Posterior cingulate gyrus (tissue), 11 donors: ENCODE results near the gene HOXD11.

Experiments
- DNase-seq, 10 donors: peaks; one replicate each; pipeline versions ENCODE4 v3.0.0 to v3.0.0-alpha.2; 2020 to 2021; ENCODE audit warnings: mixed read lengths in 3 of 10
- intact Hi-C: fragments of 100-400 bp; cut with DNase I; formaldehyde crosslinking; loops from one replicate; pipeline ENCODE4 v1.15.1; 2023

HOXD11 gene

GRCh38 chr2:176091329-176092258, 15.5 kb upstream of the HOXD11 start:
- intact Hi-C loops: no loop called here
- DNase-seq: peak in 1 of 10 donors; percentile 68

GRCh38 chr2:176092270-176093144, 14.6 kb upstream of the HOXD11 start, which contains the start of gene HOXD13:
HOXD13 (plus strand) TSS chr2:176092721; CDS start chr2:176092891, 170 bp downstream.
- intact Hi-C loops: no loop called here
- peak in 1 of 10 donors; percentile 72 for DNase-seq

GRCh38 chr2:176093145-176093897, 13.8 kb upstream of the HOXD11 start:
- peak in 1 of 10 donors; percentile 71 for DNase-seq
- intact Hi-C loops: no loop called here

- intact Hi-C loops: no loop called here
- DNase-seq: no peak
These were observed 13.2 kb upstream of the HOXD11 start for GRCh38 chr2:176093898-176094249.

GRCh38 chr2:176094349-176094748, 12.7 kb upstream of the HOXD11 start:
- DNase-seq: no peak
- intact Hi-C loops: no loop called here

GRCh38 chr2:176095421-176095820, 11.7 kb upstream of the HOXD11 start:
- no peak for DNase-seq
- intact Hi-C loops: no loop called here

GRCh38 chr2:176096243-176096985, 10.7 kb upstream of the HOXD11 start:
- DNase-seq: no peak
- intact Hi-C loops: no loop called here

DNA sequence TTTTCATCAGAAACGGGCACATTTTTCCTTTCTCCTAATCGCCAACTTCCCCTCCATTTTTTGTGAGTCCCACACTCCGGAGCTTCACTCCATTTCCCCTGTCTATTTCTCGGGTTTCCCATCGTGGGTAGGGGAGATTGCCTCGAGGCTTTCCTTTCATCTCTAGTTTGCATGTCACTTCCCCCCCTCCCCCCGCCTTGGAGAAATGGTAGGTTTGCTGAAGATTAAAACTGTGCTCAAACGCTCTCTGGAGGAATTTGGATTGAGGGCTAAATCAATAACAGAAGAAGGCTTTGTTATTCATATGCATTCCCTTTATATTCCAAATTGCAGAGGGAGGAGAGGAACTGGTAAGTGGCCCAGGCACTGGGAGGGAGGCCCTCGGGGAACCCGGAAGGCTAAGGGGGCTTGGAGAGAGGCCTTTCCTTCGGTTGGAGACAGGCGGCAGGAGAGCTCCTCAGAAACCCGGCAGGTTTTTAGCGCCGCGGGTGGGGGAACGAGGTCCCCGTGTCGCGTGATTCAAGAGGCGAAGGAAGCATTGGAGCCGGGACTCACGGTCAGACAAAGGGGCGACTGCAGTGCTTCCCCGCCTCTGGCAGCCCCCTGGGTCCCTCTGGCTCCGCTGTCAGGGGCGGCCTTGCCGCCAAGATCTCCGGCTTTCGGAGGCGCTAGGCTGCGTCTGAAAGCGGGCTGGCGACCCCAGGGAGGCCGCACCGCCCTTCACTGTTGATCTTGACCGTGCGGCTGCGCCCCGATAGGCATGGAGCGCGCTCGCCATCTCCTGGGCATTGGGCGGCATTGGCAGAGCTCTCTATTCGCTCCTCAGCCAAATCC, 9.9 kb upstream of the HOXD11 start:
- intact Hi-C loops: no loop called here
- DNase-seq: peak in 8 of 10 donors; percentile 34 to 93 (median 51)

GRCh38 chr2:176097820-176098365, 9.2 kb upstream of the HOXD11 start:
- intact Hi-C loops: no loop called here
- DNase-seq: peak in 1 of 10 donors; percentile 22

DNA sequence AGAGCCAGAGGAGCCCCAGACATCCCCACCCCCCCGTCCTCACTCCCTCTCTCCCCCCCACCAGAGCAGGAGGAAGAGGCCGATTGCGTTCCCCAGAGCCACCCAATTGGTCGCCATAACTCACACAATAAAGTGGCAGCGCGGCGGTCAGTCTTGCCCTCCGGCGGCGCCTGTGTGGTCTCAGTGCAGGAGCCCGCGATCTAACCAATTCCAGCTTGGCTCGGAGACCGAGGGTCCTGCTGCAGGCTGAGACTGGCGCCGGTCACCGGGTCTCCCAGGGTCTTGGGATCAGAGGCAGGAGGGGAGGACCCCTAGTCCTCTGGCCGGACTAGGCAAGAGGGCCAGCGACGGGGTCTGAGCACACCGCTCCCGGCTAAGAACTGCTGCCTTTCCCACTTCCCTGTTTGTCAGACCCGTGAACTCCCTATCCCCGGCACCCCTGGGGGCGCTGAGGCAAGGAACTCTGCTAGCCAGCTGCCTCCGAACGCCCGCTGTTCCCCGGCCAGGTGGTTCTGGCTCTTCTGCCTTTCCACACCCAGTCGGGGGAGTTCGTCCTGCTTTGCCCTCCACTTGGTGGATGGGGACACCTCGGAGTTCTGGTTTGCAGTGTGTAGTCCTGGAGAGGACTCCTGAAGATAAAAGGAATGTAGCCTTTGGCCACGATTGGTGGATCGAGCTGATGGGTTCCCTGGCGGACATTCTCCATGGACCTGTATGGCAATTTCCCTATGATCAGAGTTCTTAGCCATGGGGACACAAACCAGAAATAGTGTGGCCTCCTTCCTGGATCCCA, 8.5 kb upstream of the HOXD11 start:
- intact Hi-C loops: no loop called here
- DNase-seq: peak in 2 of 10 donors; percentile 81 to 83

GRCh38 chr2:176099159-176099727, 7.8 kb upstream of the HOXD11 start:
- intact Hi-C loops: no loop called here
- DNase-seq: peak in 1 of 10 donors; percentile 24

DNA sequence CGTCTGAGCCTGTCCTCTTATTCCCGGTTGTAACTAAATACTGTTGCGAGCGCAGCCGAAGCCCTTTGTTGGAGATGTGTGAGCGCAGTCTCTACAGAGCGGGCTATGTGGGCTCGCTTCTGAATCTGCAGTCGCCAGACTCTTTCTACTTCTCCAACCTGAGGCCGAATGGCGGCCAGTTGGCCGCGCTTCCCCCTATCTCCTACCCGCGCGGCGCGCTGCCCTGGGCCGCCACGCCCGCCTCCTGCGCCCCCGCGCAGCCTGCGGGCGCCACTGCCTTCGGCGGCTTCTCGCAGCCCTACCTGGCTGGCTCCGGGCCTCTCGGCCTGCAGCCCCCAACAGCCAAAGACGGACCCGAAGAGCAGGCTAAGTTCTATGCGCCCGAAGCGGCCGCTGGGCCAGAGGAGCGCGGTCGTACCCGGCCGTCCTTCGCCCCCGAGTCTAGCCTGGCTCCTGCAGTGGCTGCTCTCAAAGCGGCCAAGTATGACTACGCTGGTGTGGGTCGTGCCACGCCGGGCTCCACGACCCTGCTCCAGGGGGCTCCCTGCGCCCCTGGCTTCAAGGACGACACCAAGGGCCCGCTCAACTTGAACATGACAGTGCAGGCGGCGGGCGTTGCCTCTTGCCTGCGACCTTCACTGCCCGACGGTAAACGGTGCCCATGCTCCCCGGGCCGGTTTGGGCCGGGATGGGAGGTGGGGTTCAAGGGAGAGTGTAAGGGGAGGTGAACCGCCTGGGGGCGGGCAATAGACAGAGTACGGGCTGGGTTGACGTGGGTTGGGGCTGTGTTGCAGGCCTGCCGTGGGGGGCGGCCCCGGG, 7.1 kb upstream of the HOXD11 start, which contains the start of gene HOXD12:
Gene HOXD12, plus strand, starts transcription at position 68 of the 819 bp plus-strand sequence. Its CDS starts 7 bp downstream, at position 75.
- DNase-seq: peak in 1 of 10 donors; percentile 77
- intact Hi-C loops: no loop called here

- intact Hi-C loops: no loop called here
- peak in 1 of 10 donors; percentile 22 for DNase-seq
These were observed 6.4 kb upstream of the HOXD11 start for GRCh38 chr2:176100547-176101140.

DNA sequence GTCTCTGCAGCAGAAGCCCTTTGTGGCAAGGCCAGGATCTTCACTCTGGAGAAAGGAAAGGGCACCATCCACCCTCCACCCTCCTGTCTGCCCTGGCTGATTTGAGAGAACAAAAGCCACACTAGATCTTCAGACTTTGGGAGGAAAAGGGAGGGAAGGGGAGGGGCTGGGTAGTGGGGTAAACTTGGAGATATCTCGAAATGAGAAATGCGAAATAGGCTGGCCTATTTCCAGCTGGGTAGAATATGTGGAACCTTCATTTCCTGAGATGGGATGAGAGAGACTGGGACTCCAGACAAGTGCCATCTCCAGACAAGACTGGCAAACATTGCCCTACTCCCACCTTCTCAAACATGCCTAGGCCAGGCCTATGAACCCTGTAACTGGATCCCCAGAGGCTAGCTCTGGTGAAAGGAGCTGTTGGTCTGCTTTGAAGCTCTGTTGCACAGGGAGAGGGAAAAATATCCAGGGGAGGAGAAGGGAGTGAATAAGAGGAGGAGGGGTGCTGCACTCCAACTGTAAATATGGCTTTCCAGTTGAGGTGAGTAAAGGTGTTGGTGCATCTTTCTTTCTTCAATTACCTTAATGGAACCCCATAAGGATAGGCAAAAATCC, 5.8 kb upstream of the HOXD11 start:
- intact Hi-C loops: no loop called here
- DNase-seq: peak in 1 of 10 donors; percentile 28

GRCh38 chr2:176101842-176102241, 5.2 kb upstream of the HOXD11 start:
- intact Hi-C loops: no loop called here
- peak in 1 of 10 donors; percentile 40 for DNase-seq
